K562 (cell line): ENCODE results near the gene EPC2. TPM values are rescaled to one million over a fixed set of nuclear protein-coding genes. Genes with fewer than 3 reads are reported as not detected.

Source experiments
- ARHGAP35 ChIP-seq: fragments of 450-650 bp; IDR thresholded peaks from 2 replicates; pipeline ENCODE4 v1.6.1; 2018; ENCODE audit not compliant: partially characterized antibody
- ARID4B ChIP-seq: sonication (generic); formaldehyde crosslinking; IDR thresholded peaks from 2 replicates; pipeline ENCODE4 v1.8.0; 2022; ENCODE audit warnings: mild to moderate bottlenecking, missing genetic modification reagents
- BACH1 ChIP-seq: fragments of 200-800 bp; sonication (Bioruptor generic); IDR thresholded peaks from 2 replicates; pipeline ENCODE4 v1.6.1; 2016; ENCODE audit warnings: missing genetic modification characterization, missing compliant biosample characterization
- ELF2 ChIP-seq: fragments of 250-450 bp; sonication (Bioruptor Pico); IDR thresholded peaks from 2 replicates; pipeline ENCODE4 v1.5.0; 2021; ENCODE audit warnings: mild to moderate bottlenecking
- NFE2 ChIP-seq: IDR thresholded peaks from 2 replicates; pipeline ENCODE4 v1.6.1; 2014; ENCODE audit warnings: antibody characterized with exemption, low read depth
- PML ChIP-seq: IDR thresholded peaks from 2 replicates; pipeline ENCODE4 v1.6.1; 2012; ENCODE audit warnings: low read length, inconsistent platforms
- SMAD3 ChIP-seq: fragments of 450-650 bp; formaldehyde crosslinking; conservative IDR thresholded peaks from 2 replicates; pipeline ENCODE4 v1.4.0; 2020; ENCODE audit warnings: mild to moderate bottlenecking
- ZNF121 ChIP-seq: sonication (generic); formaldehyde crosslinking; conservative IDR thresholded peaks from 2 replicates; pipeline ENCODE4 v1.8.0; 2022; ENCODE audit warnings: missing genetic modification reagents
- ZNF609 ChIP-seq: sonication (generic); formaldehyde crosslinking; IDR thresholded peaks from 2 replicates; pipeline ENCODE4 v1.8.1; 2023; ENCODE audit warnings: missing genetic modification reagents, mild to moderate bottlenecking, borderline replicate concordance
- ZNF639 ChIP-seq, 2 experiments: fragments of 200-800 bp in 1 of 2; sonication (Bioruptor generic) in 1 of 2; sonication (generic) in 1 of 2; formaldehyde crosslinking in 1 of 2; IDR thresholded peaks in 1 of 2; conservative IDR thresholded peaks in 1 of 2; 2 replicates each; pipeline versions ENCODE4 v1.5.0 to v1.6.1; 2016 to 2020; ENCODE audit warnings: missing compliant biosample characterization in 1 of 2, missing genetic modification characterization in 1 of 2, missing genetic modification reagents in 1 of 2
- polyA plus RNA-seq, 8 experiments: library from polyadenylated mRNA; depleted of rRNA in 4 of 8; stranded (reverse) in 5 of 8; unstranded in 3 of 8; fragments of >200 nt; fragmentation: Nextera tagmentation in 2 of 8; fragmentation: Illumina TruSeq in 1 of 8; extraction: Ambion mirVana in 2 of 8; extraction: Trizol in 1 of 8; gene quantifications; 2 replicates each; pipeline versions ENCODE4 v1.2.1 to v1.2.3, GENCODE V29; 2011 to 2014; ENCODE audit warnings: inconsistent platforms in 1 of 8, missing spikeins in 1 of 8
- total RNA-seq, 7 experiments: library from RNA; depleted of rRNA in 6 of 7; stranded (reverse); fragments of >200 nt in 6 of 7; fragmentation: Illumina TruSeq in 2 of 7; extraction: Trizol in 2 of 7; gene quantifications; 2 replicates each; pipeline versions ENCODE4 v1.2.1 to v1.2.3, GENCODE V29; 2011 to 2021; ENCODE audit warnings: low replicate concordance in 1 of 7
- TF ChIP-seq, protein P1 (sequence below): sonication (generic); formaldehyde crosslinking; IDR thresholded peaks from 2 replicates; pipeline ENCODE4 v1.8.0; 2023; ENCODE audit warnings: mild to moderate bottlenecking, missing genetic modification reagents

EPC2 gene
- total and polyA plus RNA-seq, 9 of the 15 experiments (the other 6 are each of a cell fraction or from before 2014, with no cell fraction given), result 7.0 to 35.8 (median 29.1) TPM

- TF ChIP-seq, protein P1, sequence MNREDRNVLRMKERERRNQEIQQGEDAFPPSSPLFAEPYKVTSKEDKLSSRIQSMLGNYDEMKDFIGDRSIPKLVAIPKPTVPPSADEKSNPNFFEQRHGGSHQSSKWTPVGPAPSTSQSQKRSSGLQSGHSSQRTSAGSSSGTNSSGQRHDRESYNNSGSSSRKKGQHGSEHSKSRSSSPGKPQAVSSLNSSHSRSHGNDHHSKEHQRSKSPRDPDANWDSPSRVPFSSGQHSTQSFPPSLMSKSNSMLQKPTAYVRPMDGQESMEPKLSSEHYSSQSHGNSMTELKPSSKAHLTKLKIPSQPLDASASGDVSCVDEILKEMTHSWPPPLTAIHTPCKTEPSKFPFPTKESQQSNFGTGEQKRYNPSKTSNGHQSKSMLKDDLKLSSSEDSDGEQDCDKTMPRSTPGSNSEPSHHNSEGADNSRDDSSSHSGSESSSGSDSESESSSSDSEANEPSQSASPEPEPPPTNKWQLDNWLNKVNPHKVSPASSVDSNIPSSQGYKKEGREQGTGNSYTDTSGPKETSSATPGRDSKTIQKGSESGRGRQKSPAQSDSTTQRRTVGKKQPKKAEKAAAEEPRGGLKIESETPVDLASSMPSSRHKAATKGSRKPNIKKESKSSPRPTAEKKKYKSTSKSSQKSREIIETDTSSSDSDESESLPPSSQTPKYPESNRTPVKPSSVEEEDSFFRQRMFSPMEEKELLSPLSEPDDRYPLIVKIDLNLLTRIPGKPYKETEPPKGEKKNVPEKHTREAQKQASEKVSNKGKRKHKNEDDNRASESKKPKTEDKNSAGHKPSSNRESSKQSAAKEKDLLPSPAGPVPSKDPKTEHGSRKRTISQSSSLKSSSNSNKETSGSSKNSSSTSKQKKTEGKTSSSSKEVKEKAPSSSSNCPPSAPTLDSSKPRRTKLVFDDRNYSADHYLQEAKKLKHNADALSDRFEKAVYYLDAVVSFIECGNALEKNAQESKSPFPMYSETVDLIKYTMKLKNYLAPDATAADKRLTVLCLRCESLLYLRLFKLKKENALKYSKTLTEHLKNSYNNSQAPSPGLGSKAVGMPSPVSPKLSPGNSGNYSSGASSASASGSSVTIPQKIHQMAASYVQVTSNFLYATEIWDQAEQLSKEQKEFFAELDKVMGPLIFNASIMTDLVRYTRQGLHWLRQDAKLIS (CRISPR knock-in tag), result no peak
- TF ChIP-seq NFE2 (0 out of 2 replicates have a peak, but pooled peaks have one; percentile 2), ARHGAP35 (no peak), ZNF609 (CRISPR knock-in tag) (peak; percentile 78; the same call in 1 of the 2 replicates), BACH1 (no peak), ZNF639 (CRISPR knock-in tag; conservative IDR thresholded peaks at IDR 0.05 in 1 of 2, IDR thresholded peaks at IDR 0.05 in 1 of 2) (no peak; a peak in 1 of 4 replicates), ZNF121 (CRISPR knock-in tag) (no peak), SMAD3 (no peak), ELF2 (CRISPR knock-in tag) (no peak), PML (peak; percentile 62), ARID4B (peak; percentile 69)
These were observed at the start of gene EPC2 (continued) for GRCh38 chr2:148643998-148644882.
